OCI-LY7 (cell line): ENCODE measurements around the gene CDON.

Experiments
- EZH2phosphoT487 ChIP-seq: fragments of 200-600 bp; sonication (generic); IDR thresholded peaks from 2 replicates; pipeline ENCODE4 v1.6.1; 2018; ENCODE audit warnings: low read depth, borderline replicate concordance, mild to moderate bottlenecking, mixed run types, antibody characterized with exemption, low read length, moderate library complexity, mixed read lengths
- TF ChIP-seq, protein P1 (sequence below): fragments of 200-600 bp; sonication (generic); conservative IDR thresholded peaks from 2 replicates; pipeline ENCODE4 v1.5.1; 2014; ENCODE audit warnings: mild to moderate bottlenecking, antibody characterized with exemption, low read length, moderate library complexity, mixed read lengths

DNA sequence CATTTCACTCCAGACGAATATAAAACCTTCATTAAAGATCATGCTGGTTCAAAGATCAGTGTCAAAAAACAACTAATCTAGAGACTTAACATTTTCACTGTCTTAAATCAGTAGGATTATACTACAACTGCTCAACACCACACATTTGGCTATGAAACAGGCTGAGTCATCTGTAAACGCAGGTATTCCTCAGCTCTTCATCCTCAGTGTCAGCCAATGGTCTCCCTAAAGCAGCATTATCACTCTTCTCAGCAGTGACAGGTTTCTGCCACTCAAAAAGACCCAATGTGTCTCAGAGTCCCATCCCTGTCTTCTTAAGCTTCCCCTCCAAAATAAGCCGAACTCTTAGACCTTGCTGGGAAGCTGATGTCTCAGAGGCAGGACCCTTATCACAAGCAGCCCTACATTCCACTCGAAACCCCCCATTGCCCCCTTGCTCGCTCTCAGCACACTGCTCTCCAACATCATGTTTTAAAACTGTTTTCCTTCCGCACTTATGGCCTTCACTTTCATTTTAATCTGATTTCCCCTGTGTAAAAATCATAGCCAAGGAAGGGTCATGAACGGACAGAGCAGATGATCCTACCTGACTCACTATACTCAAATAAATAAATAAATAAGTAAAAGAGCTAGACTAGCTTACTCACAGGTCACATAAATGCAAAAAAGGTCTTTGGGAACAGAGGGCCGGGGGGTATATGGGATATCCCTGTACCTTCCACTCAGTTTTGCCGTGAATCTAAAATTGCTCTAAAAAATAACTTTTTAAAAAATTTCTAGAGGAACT, 23.0 kb downstream of the CDON start:
- TF ChIP-seq, protein P1, sequence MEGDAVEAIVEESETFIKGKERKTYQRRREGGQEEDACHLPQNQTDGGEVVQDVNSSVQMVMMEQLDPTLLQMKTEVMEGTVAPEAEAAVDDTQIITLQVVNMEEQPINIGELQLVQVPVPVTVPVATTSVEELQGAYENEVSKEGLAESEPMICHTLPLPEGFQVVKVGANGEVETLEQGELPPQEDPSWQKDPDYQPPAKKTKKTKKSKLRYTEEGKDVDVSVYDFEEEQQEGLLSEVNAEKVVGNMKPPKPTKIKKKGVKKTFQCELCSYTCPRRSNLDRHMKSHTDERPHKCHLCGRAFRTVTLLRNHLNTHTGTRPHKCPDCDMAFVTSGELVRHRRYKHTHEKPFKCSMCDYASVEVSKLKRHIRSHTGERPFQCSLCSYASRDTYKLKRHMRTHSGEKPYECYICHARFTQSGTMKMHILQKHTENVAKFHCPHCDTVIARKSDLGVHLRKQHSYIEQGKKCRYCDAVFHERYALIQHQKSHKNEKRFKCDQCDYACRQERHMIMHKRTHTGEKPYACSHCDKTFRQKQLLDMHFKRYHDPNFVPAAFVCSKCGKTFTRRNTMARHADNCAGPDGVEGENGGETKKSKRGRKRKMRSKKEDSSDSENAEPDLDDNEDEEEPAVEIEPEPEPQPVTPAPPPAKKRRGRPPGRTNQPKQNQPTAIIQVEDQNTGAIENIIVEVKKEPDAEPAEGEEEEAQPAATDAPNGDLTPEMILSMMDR, result no peak
- no peak for TF ChIP-seq EZH2phosphoT487
